Stomach (tissue), 4 donors: ENCODE data around the gene EOLA1.

ENCODE experiments used
- CTCF ChIP-seq, 7 experiments: fragments of 450-650 bp in 4 of 7; fragments of 200-600 bp in 3 of 7; sonication (generic) in 3 of 7; IDR thresholded peaks; one replicate each; pipeline ENCODE4 v1.5.1; 2016 to 2019; ENCODE audit warnings: antibody characterized with exemption in 7 of 7, control low read depth in 2 of 7, mild to moderate bottlenecking in 1 of 7
- EP300 ChIP-seq: sonication (generic); formaldehyde crosslinking; IDR thresholded peaks from one replicate; pipeline ENCODE4 v1.6.1; 2017; ENCODE audit warnings: antibody characterized with exemption
- POLR2A ChIP-seq, 4 donors: fragments of 450-650 bp; IDR thresholded peaks; one replicate each; pipeline ENCODE4 v1.6.1; 2016; ENCODE audit warnings: antibody characterized with exemption in 4 of 4, control low read depth in 2 of 4, mild to moderate bottlenecking in 1 of 4, moderate library complexity in 1 of 4
- POLR2AphosphoS5 ChIP-seq, 3 donors: sonication (generic); formaldehyde crosslinking; IDR thresholded peaks; one replicate each; pipeline ENCODE4 v1.6.1; 2016; ENCODE audit warnings: antibody characterized with exemption in 3 of 3

GRCh38 chrX:149540621-149541520 is at the start of gene EOLA1:
- TF ChIP-seq POLR2AphosphoS5 (IDR thresholded peaks at IDR 0.05): peak; percentile 87 to 90 (median 88)
- TF ChIP-seq POLR2A (IDR thresholded peaks at IDR 0.05): no peak
- TF ChIP-seq CTCF (IDR thresholded peaks at IDR 0.05): no peak
- peak; percentile 86 for TF ChIP-seq EP300
